HTR-8/SVneo (cell line): ENCODE results near the gene BDKRB1.

Source experiments
- DNase-seq: peaks from one replicate; pipeline ENCODE4 v3.0.0; 2011; ENCODE audit warnings: low spot score, mixed read lengths; ENCODE audit not compliant: insufficient read length
- FAIRE-seq: peaks from 2 replicates; lab custom pipeline; 2011; peaks lifted over from hg19 to GRCh38; lab: Jason Lieb, UNC

Gene BDKRB1

DNA sequence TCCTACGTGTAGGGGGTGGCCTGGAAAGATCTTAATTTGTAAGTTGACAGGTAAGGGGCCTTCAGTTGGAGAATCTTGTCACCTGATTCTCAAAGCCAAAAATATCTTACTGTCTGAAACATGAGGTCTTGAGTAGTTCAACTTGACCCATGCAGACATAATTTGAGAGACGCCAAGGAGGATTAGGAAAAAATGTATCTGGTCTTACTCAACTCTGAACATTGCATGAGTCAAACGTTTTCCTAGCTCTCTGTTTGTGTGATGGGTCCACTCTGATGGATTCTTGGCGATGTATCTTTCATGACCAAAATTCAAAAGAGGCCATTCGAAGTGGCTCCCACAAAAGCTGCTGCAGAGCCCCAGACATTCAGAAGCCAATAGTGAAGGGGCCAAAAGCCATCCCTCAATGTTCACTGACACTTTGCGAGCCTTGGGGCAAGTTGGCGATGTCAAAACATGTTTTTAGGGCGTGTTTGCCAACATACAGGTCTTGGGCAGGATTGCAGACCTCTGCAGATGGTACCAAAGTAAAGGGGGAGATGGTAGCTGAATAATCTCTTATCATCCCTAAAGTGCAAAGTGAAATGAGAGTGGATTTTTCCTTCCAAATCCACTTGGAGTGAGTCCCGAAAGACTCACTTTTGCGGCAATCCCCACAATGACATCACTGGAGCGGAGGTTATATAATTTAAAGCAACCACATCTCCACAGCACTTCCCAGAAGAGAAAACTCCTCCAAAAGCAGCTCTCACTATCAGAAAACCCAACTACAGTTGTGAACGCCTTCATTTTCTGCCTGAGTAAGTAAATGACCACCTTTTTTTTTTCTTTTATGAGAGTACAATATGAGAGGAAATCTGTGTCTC, at the start of gene BDKRB1:
BDKRB1 (plus strand) TSS at position 710 of the 866 bp plus-strand sequence. CDS start 7,473 bp downstream, outside the sequence.
- FAIRE-seq (no peak), DNase-seq (no peak)

DNA sequence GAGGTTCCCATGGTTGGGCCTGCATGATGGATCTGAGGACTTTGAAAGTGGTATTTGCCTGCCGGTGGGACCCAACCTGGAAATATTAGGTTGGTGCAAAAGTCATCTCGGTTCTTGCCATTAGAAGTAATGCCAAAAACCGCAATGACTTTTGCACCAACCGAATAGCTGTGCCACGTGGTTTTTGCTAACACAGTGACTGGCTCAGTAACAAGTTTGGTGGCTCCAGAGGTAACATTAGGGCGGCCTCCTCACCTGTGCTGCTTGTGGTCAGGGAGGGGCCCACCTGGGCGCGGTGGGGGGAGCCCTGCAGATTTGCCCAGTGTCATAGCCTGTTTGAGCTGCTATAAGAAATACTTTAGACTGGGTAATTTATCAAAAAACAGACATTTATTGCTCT, 49.5 kb upstream of the BDKRB1 start:
- no peak for DNase-seq
- FAIRE-seq = no peak

- FAIRE-seq (no peak), DNase-seq (no peak)
These were observed 48.3 kb upstream of the BDKRB1 start for GRCh38 chr14:96207686-96208085.

DNA sequence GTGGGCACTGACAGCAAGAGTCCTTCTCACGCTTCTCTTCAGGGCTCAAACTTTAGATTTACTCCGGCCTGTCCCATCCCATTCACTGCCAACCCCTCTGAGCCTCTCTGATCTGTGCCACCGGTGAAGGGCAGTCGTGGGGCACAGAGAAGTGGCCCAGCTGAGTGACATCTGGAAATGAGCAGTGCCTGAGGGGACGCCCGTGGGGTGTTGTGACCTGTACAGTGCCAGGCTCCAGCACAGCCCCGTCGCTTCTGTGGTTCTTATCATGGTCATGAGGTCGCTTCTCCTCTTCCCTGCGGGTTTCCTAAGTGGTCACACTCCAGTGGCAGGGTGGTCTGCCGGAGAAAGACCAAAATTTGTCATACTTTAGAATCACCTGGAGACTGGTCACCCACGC, 47.3 kb upstream of the BDKRB1 start:
- FAIRE-seq (no peak), DNase-seq (no peak)

DNA sequence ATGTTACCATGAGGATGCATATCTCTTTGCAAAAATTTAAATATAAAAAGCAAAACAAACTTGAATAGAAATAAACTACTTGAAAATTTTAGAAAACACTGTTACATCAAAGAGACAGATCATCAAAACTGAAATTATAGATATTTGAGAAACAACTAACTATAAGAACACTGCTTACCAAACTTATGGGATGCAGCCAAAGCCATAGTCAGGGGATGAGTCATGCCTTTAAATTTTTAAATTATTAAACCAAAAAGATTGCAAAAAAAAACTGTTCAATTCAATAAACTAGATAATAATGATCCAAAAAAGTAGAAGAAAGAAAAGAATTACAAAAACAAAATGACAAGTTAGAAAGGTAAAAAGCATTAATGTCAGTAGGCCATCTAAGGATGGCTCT, 43.9 kb upstream of the BDKRB1 start:
- FAIRE-seq (no peak), DNase-seq (no peak)

GRCh38 chr14:96212896-96213295, 43.1 kb upstream of the BDKRB1 start:
- FAIRE-seq = no peak
- DNase-seq = no peak

DNA sequence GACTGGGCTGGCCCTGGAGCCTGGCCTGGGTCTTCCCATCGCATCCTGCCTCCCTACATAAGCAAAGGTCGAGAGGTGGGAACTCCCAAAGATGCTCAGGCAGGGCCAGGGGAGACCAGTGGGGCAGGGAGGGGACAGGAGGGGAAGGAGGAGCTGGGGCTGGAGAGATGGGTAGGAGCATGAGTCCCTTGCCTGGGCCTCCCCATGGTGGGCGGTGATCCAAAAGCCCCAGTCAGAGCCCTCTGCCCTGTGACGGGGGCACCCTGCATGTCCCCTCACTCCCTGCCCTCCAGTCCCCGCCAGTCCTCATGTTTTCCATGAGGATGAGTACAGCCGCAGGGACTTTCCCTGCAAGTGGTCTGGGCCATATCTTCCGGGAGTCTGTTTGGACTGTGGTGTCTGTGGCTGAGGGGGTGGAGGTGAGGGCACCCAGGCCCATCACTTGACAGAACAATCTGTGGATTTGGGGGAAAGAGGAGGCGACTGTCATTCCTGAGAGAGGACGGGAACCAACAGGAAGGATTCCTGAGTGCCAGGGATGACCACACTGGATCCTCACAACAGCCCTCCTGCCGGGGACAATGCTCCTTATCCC, 42.0 kb upstream of the BDKRB1 start:
- FAIRE-seq (no peak), DNase-seq (no peak)

DNA sequence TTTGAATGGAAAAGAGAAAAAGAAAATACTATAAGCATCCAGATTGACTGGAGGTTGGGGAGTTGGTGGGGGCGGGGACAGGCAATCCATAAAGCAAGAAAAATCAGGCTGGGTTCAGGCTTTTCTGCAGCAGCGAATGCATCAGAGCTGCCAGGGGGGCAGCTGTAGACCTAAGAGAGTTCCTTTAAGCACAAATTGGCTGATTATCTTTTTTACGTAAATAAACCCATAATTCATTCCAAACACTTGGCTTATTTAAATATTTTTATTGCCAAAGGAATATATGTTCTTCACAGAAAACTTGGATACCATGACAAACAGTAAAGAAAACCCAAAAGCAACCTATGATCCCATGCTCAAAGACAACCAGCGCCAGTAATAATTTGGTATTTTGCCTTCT, 41.2 kb upstream of the BDKRB1 start:
- no peak for DNase-seq
- no peak for FAIRE-seq

GRCh38 chr14:96215452-96216244, 40.4 kb upstream of the BDKRB1 start:
- FAIRE-seq = no peak

GRCh38 chr14:96216627-96217026, 39.4 kb upstream of the BDKRB1 start:
- DNase-seq (no peak), FAIRE-seq (no peak)

More at GRCh38 chr14:96215452-96216244, 40.4 kb upstream of the BDKRB1 start:
- DNase-seq = no peak

GRCh38 chr14:96217376-96217913, 38.6 kb upstream of the BDKRB1 start:
- FAIRE-seq (no peak), DNase-seq (no peak)

- DNase-seq = no peak
- FAIRE-seq = no peak
These were observed 34.8 kb upstream of the BDKRB1 start for GRCh38 chr14:96221109-96221650.

- DNase-seq (no peak), FAIRE-seq (no peak)
These were observed 34.2 kb upstream of the BDKRB1 start for GRCh38 chr14:96221841-96222240.

GRCh38 chr14:96224480-96225096, 31.4 kb upstream of the BDKRB1 start:
- no peak for FAIRE-seq
- no peak for DNase-seq

GRCh38 chr14:96225213-96225612, 30.8 kb upstream of the BDKRB1 start:
- DNase-seq (no peak), FAIRE-seq (no peak)

DNA sequence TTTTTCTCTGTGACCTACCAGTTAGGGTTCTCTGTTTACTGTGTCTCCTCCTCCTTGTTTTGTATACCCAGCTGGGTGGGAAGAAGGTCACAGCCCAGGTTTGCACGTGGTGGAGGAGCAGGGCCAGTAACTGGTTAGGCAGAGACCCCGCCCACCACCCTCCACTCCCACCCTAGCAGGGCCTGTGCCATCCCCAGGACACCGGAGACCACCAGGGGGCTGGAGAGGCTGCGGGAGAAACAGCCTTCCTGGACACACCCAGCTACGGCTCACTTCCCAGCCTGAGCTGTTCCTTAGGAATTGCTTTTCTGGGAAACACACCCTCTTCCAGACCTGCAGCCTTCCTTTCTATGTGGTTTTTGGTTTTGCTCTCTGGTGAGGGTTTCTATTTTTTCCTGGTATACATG, 30.3 kb upstream of the BDKRB1 start:
- FAIRE-seq = peak; percentile 69
- peak; percentile 83 for DNase-seq

DNA sequence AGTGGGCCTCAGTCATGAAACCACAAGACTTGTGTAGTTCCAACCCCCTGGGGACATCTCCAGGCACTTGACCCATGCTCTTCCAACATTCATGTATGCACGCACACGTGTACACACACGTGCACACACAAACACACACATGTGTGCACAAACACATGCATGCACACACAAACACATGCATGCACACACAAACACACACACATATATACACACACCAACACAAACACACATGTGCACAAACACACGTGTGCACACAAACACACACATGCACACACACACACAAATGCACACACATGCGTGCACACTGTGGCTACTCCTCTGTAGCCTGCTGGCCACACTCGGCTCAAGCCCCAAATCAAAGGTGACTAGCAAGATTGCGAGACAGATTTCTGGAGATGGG, 28.6 kb upstream of the BDKRB1 start:
- DNase-seq (no peak), FAIRE-seq (peak; percentile 95)

DNA sequence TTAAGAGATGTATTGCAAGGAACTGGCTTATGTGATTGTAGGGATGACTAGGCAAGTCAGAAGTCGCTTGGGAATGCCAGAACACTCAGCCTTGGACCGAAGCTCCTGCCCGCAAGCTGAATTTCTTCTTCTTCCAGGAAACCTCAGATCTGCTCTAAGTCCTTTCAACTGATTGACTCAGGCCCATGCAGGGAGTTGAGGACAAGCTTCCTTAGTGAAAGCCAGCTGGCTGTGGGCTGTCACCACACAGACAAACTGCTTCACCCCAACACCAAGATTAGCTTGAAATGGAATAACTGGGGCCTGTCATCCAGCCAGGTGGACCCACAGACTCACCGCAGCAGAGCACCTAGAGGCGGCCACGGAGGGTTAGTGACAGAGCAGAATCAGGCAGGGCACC, 26.7 kb upstream of the BDKRB1 start:
- FAIRE-seq = no peak

GRCh38 chr14:96231056-96231455, 25.0 kb upstream of the BDKRB1 start:
- DNase-seq (no peak), FAIRE-seq (no peak)

More for the DNA sequence above, 26.7 kb upstream of the BDKRB1 start:
- DNase-seq = no peak
